RWPE1 (cell line): ENCODE results near the gene RNF141.

Source experiments
- CTCF ChIA-PET: fragments of 350-600 bp; sonication (Branson Sonifier 250); formaldehyde crosslinking; extraction: SDS; loops from one replicate; lab custom pipeline; 2021; lab: Yijun Ruan, JAX
- POLR2A ChIA-PET: fragments of 400-600 bp; formaldehyde crosslinking; extraction: SDS; loops from one replicate; lab custom pipeline; 2020; ENCODE audit warnings: antibody characterized with exemption; ENCODE audit not compliant: low non-redundant PET; lab: Yijun Ruan, JAX
- DNase-seq: peaks from one replicate; pipeline ENCODE4 v3.0.0; 2012; ENCODE audit warnings: low spot score
- H3K27ac ChIP-seq: fragments of 450-650 bp; 2 replicates; pipeline ENCODE4 v1.5.1; 2017
- TF ChIP-seq, protein P1 (sequence below): fragments of 450-650 bp; conservative IDR thresholded peaks from 2 replicates; pipeline ENCODE4 v1.5.1; 2017; ENCODE audit warnings: low read depth, mild to moderate bottlenecking

The RNF141 gene

DNA sequence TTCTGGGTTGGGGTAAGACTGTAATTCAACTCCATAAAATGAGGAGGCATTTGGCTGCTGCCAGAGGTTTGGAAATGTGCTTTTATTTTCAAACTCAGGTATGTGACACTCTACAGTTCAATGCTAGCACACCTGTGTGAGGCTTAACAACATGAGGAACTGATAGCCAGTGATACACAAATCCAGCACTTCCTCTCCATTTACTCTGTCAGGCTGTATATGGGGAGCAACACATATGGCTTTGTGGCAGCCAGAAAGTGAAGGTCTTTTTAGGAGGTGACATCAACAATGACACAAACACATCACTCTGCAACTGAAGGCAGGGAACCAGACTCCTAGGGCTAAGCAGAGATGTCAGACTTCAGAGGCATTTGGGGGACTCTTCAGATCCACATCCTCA, 32.0 kb upstream of the RNF141 start:
- TF ChIP-seq, protein P1, sequence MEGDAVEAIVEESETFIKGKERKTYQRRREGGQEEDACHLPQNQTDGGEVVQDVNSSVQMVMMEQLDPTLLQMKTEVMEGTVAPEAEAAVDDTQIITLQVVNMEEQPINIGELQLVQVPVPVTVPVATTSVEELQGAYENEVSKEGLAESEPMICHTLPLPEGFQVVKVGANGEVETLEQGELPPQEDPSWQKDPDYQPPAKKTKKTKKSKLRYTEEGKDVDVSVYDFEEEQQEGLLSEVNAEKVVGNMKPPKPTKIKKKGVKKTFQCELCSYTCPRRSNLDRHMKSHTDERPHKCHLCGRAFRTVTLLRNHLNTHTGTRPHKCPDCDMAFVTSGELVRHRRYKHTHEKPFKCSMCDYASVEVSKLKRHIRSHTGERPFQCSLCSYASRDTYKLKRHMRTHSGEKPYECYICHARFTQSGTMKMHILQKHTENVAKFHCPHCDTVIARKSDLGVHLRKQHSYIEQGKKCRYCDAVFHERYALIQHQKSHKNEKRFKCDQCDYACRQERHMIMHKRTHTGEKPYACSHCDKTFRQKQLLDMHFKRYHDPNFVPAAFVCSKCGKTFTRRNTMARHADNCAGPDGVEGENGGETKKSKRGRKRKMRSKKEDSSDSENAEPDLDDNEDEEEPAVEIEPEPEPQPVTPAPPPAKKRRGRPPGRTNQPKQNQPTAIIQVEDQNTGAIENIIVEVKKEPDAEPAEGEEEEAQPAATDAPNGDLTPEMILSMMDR: no peak
- POLR2A ChIA-PET: no interaction called here

DNA sequence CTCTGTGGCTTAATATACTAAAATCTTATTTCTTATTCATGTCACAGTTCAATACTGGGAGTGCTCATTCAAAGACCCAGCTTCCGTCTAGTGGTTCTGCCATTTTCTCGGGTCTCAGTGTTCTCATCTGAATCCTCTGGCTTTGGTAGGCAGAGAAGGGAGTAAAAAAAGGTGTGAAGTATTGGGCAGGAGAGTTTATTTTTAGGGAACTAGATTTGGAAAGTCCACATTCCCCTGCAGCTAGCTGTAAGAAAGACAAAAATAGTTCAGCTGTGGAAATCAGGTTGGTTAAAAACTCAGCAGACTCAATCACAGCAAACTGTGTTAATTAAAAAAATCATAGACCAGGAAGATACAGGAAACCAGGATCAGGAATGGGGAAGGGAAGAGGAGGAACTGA, 31.5 kb upstream of the RNF141 start:
- ChIA-PET POLR2A (no interaction called here), CTCF (no interaction called here)
- TF ChIP-seq, protein P1: no peak
- no peak overlapping the region for H3K27ac ChIP-seq
- DNase-seq: no peak

More for the DNA sequence above, 32.0 kb upstream of the RNF141 start:
- no peak for DNase-seq
- no peak overlapping the region for H3K27ac ChIP-seq
- CTCF ChIA-PET: no interaction called here

DNA sequence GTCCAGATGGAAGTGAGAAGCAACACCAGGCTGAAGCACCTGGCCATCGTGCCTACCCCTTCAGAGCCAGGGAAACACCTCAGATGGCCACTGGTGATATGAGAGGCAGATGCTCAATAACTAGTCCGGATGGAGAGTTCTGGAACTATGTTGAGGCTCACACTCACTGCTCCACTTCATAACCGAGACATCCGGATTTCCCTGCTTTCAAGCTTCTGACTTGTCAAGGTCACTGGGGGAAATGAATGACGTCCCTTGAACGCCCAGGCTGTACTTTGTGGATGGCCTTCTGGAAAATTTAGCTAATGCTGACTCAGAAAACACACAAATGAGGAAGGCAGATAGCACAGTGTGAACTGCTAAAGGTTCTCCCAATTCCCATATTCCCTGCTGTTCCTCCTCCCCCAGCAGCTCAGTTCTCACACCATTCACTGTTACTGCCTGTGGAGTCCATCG, 27.5 kb upstream of the RNF141 start, which contains the start of gene LYVE1:
LYVE1 (minus strand) TSS at position 180 of the 456 bp plus-strand sequence; CDS start at position 47, 133 bp downstream.
- CTCF ChIA-PET: no interaction called here
- POLR2A ChIA-PET: no interaction called here
- H3K27ac ChIP-seq: no peak within 1 kb of the TSS
- no peak for DNase-seq
- TF ChIP-seq, protein P1: no peak

DNA sequence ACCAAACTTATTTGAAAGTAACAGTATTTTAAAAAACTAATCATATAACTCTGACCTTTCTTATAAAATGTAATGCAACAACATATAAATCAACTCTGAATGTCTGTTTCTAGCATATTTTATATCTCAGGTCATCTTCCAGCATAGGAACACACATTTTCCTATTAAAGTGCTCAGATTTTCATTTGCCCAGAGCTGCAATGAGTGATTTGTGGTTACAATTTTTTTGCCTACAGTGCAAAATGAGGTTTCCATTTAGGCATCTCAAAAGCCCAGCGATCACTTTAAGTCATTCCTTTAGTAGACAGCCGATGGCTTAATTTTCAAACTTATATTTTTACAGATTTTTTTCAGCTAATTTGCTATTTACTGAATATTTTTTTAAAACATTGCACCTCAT, 26.5 kb upstream of the RNF141 start:
- TF ChIP-seq, protein P1: no peak
- no peak for DNase-seq
- POLR2A ChIA-PET: no interaction called here
- CTCF ChIA-PET: no interaction called here
- H3K27ac ChIP-seq: no peak overlapping the region

DNA sequence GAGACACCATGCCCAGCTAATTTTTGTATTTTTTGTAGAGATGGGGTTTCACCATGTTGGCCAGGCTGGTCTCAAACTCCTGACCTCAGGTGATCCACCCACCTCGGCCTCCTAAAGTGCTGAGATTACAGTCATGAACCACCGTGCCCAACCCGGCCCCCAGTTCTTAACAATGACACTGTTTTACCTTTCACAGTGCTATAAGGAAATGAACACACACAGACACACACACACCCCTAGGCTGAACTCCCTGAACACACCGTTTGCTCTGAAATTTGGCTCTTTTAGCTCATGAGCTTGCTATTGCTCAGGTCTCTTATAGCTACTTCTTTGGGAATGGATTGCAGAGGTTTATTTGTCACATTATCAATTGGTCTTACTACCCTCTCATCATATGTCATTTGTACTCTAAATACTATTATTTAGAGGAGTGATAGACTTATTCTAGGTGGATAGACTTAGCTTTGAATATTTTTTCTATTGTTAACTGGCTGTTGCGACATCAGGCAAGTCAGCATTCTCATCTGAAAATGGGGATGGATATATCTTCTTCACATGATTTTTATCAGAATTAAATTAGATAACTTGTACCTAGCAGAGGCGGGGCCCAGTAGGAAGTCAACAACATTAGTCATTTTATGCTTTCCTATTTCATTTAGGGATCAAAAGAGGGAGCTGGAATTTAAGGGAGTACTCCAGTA, 25.4 kb upstream of the RNF141 start:
- no peak overlapping the region for H3K27ac ChIP-seq
- no peak for DNase-seq
- TF ChIP-seq, protein P1: no peak
- ChIA-PET POLR2A (no interaction called here), CTCF (interaction anchor here (0.6 kb wide), 3 partner anchors 213 to 1329 kb away, joined by 3 to 4 read pairs (median 4); no protein-coding TSS in a partner anchor)

DNA sequence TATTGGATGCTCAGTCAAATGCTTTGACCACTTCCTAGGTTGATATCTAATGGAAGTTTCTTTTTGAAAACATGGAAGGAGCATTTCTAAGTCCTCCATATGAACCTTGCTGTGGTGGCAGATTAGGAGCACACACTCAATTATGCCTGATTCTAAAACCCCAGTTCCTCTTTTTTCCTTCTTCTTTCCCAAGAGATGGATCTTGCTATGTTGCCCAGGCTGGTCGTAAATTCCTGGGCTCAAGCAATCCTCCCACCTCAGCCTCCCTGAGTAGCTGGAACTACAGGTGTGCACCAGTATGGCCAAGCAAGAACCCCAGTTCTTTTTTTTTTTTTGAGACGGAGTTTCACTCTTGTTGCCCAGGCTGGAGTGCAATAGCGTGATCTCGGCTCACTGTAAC, 24.5 kb upstream of the RNF141 start:
- H3K27ac ChIP-seq: no peak overlapping the region
- DNase-seq: no peak
- ChIA-PET CTCF (interaction anchor here (0.6 to 0.8 kb wide), 2 partner anchors 142 to 151 kb away, joined by 3 to 4 read pairs; no protein-coding TSS in a partner anchor), POLR2A (no interaction called here)
- TF ChIP-seq, protein P1: no peak
